Measurements from ENCODE around the gene BAIAP2L2. TPM values are rescaled to one million over a fixed set of nuclear protein-coding genes. Genes with fewer than 3 reads are reported as not detected.

BAIAP2L2 gene
- polyA plus RNA-seq, 2 donors = 2.6 to 34.5 TPM

GRCh38 chr22:38110863-38111852 is 674 bp upstream of the BAIAP2L2 start:
- Histone ChIP-seq H3K4me3 (ENCODE audit: low read depth in 1 of 2, low read length in 2 of 2) (no peak overlapping the region), H3K36me3 (ENCODE audit: control insufficient read depth in 2 of 2, insufficient read depth in 2 of 2, low read length in 1 of 2) (no peaks in the 10 kb centered on the region), H3K27ac (ENCODE audit: low read depth in 2 of 2, low read length in 1 of 2) (peak overlapping the region; percentile 38 to 63), H3K27me3 (ENCODE audit: control insufficient read depth in 1 of 2, insufficient read depth in 2 of 2, low read length in 2 of 2) (no peaks in the 10 kb centered on the region), H3K9me3 (ENCODE audit: control insufficient read depth in 2 of 2, insufficient read depth in 1 of 2, low read depth in 1 of 2, low read length in 1 of 2) (no peaks in the 10 kb centered on the region), H3K4me1 (ENCODE audit: control insufficient read depth in 2 of 2, insufficient read depth in 2 of 2, low read length in 1 of 2) (peaks cover 6 to 10% of the 10 kb centered on the region in 2 donors)
- WGBS, 2 donors = 53 to 61% methylated on average over 30 of the region's 30 CpGs

GRCh38 chr22:38109371-38110001 is 998 bp downstream of the BAIAP2L2 start:
- H3K4me3 ChIP-seq (ENCODE audit: low read depth in 1 of 2, low read length in 2 of 2) = no peak overlapping the region
- WGBS, 2 donors = 89 to 91% methylated on average over 20 to 22 of the region's 22 CpGs
- no peaks in the 10 kb centered on the region for H3K36me3 ChIP-seq (ENCODE audit: control insufficient read depth in 2 of 2, insufficient read depth in 2 of 2, low read length in 1 of 2)
- no peak overlapping the region for H3K27ac ChIP-seq (ENCODE audit: low read depth in 2 of 2, low read length in 1 of 2)
- H3K4me1 ChIP-seq (ENCODE audit: control insufficient read depth in 2 of 2, insufficient read depth in 2 of 2, low read length in 1 of 2) = peaks cover 6 to 10% of the 10 kb centered on the region in 2 donors
- H3K27me3 ChIP-seq (ENCODE audit: control insufficient read depth in 1 of 2, insufficient read depth in 2 of 2, low read length in 2 of 2) = no peaks in the 10 kb centered on the region
- H3K9me3 ChIP-seq (ENCODE audit: control insufficient read depth in 2 of 2, insufficient read depth in 1 of 2, low read depth in 1 of 2, low read length in 1 of 2) = no peaks in the 10 kb centered on the region

GRCh38 chr22:38108561-38109319 is 1.7 kb downstream of the BAIAP2L2 start:
- H3K36me3 ChIP-seq (ENCODE audit: control insufficient read depth in 2 of 2, insufficient read depth in 2 of 2, low read length in 1 of 2) = no peaks in the 10 kb centered on the region
- no peak overlapping the region for H3K27ac ChIP-seq (ENCODE audit: low read depth in 2 of 2, low read length in 1 of 2)
- H3K4me3 ChIP-seq (ENCODE audit: low read depth in 1 of 2, low read length in 2 of 2) = no peak overlapping the region
- H3K4me1 ChIP-seq (ENCODE audit: control insufficient read depth in 2 of 2, insufficient read depth in 2 of 2, low read length in 1 of 2) = peaks cover 6 to 10% of the 10 kb centered on the region in 2 donors
- 77 to 87% methylated on average over 15 of the region's 15 CpGs for WGBS, 2 donors
- no peaks in the 10 kb centered on the region for H3K9me3 ChIP-seq (ENCODE audit: control insufficient read depth in 2 of 2, insufficient read depth in 1 of 2, low read depth in 1 of 2, low read length in 1 of 2)
- no peaks in the 10 kb centered on the region for H3K27me3 ChIP-seq (ENCODE audit: control insufficient read depth in 1 of 2, insufficient read depth in 2 of 2, low read length in 2 of 2)

GRCh38 chr22:38107692-38108515 is 2.6 kb downstream of the BAIAP2L2 start:
- Histone ChIP-seq H3K4me3 (ENCODE audit: low read depth in 1 of 2, low read length in 2 of 2) (no peak overlapping the region), H3K27ac (ENCODE audit: low read depth in 2 of 2, low read length in 1 of 2) (no peak overlapping the region), H3K4me1 (ENCODE audit: control insufficient read depth in 2 of 2, insufficient read depth in 2 of 2, low read length in 1 of 2) (peaks cover 6 to 10% of the 10 kb centered on the region in 2 donors), H3K27me3 (ENCODE audit: control insufficient read depth in 1 of 2, insufficient read depth in 2 of 2, low read length in 2 of 2) (no peaks in the 10 kb centered on the region), H3K36me3 (ENCODE audit: control insufficient read depth in 2 of 2, insufficient read depth in 2 of 2, low read length in 1 of 2) (no peaks in the 10 kb centered on the region), H3K9me3 (ENCODE audit: control insufficient read depth in 2 of 2, insufficient read depth in 1 of 2, low read depth in 1 of 2, low read length in 1 of 2) (no peaks in the 10 kb centered on the region)
- WGBS, 2 donors = 56% methylated on average over 17 of the region's 17 CpGs

- Histone ChIP-seq H3K27me3 (ENCODE audit: control insufficient read depth in 1 of 2, insufficient read depth in 2 of 2, low read length in 2 of 2) (no peaks in the 10 kb centered on the region), H3K4me3 (ENCODE audit: low read depth in 1 of 2, low read length in 2 of 2) (no peak overlapping the region), H3K9me3 (ENCODE audit: control insufficient read depth in 2 of 2, insufficient read depth in 1 of 2, low read depth in 1 of 2, low read length in 1 of 2) (no peaks in the 10 kb centered on the region), H3K27ac (ENCODE audit: low read depth in 2 of 2, low read length in 1 of 2) (no peak overlapping the region), H3K4me1 (ENCODE audit: control insufficient read depth in 2 of 2, insufficient read depth in 2 of 2, low read length in 1 of 2) (peaks cover 6 to 10% of the 10 kb centered on the region in 2 donors), H3K36me3 (ENCODE audit: control insufficient read depth in 2 of 2, insufficient read depth in 2 of 2, low read length in 1 of 2) (no peaks in the 10 kb centered on the region)
- WGBS, 2 donors = 75 to 78% methylated on average over 17 of the region's 17 CpGs
Observed at GRCh38 chr22:38106814-38107578, 3.5 kb downstream of the BAIAP2L2 start.

GRCh38 chr22:38104084-38104483 is 6.4 kb downstream of the BAIAP2L2 start:
- Histone ChIP-seq H3K4me3 (ENCODE audit: low read depth in 1 of 2, low read length in 2 of 2) (no peak overlapping the region), H3K9me3 (ENCODE audit: control insufficient read depth in 2 of 2, insufficient read depth in 1 of 2, low read depth in 1 of 2, low read length in 1 of 2) (no peaks in the 10 kb centered on the region), H3K4me1 (ENCODE audit: control insufficient read depth in 2 of 2, insufficient read depth in 2 of 2, low read length in 1 of 2) (no peaks in the 10 kb centered on the region), H3K27me3 (ENCODE audit: control insufficient read depth in 1 of 2, insufficient read depth in 2 of 2, low read length in 2 of 2) (no peaks in the 10 kb centered on the region), H3K36me3 (ENCODE audit: control insufficient read depth in 2 of 2, insufficient read depth in 2 of 2, low read length in 1 of 2) (no peaks in the 10 kb centered on the region), H3K27ac (ENCODE audit: low read depth in 2 of 2, low read length in 1 of 2) (no peak overlapping the region)
- 78 to 82% methylated on average over 6 of the region's 6 CpGs for WGBS, 2 donors

GRCh38 chr22:38103641-38104040 is 6.8 kb downstream of the BAIAP2L2 start:
- Histone ChIP-seq H3K4me1 (ENCODE audit: control insufficient read depth in 2 of 2, insufficient read depth in 2 of 2, low read length in 1 of 2) (no peaks in the 10 kb centered on the region), H3K4me3 (ENCODE audit: low read depth in 1 of 2, low read length in 2 of 2) (no peak overlapping the region), H3K9me3 (ENCODE audit: control insufficient read depth in 2 of 2, insufficient read depth in 1 of 2, low read depth in 1 of 2, low read length in 1 of 2) (no peaks in the 10 kb centered on the region), H3K27me3 (ENCODE audit: control insufficient read depth in 1 of 2, insufficient read depth in 2 of 2, low read length in 2 of 2) (no peaks in the 10 kb centered on the region), H3K27ac (ENCODE audit: low read depth in 2 of 2, low read length in 1 of 2) (no peak overlapping the region), H3K36me3 (ENCODE audit: control insufficient read depth in 2 of 2, insufficient read depth in 2 of 2, low read length in 1 of 2) (no peaks in the 10 kb centered on the region)
- WGBS, 2 donors = 72 to 76% methylated on average over 8 of the region's 8 CpGs

- Histone ChIP-seq H3K27me3 (ENCODE audit: control insufficient read depth in 1 of 2, insufficient read depth in 2 of 2, low read length in 2 of 2) (no peaks in the 10 kb centered on the region), H3K9me3 (ENCODE audit: control insufficient read depth in 2 of 2, insufficient read depth in 1 of 2, low read depth in 1 of 2, low read length in 1 of 2) (no peaks in the 10 kb centered on the region), H3K36me3 (ENCODE audit: control insufficient read depth in 2 of 2, insufficient read depth in 2 of 2, low read length in 1 of 2) (no peaks in the 10 kb centered on the region), H3K27ac (ENCODE audit: low read depth in 2 of 2, low read length in 1 of 2) (no peak overlapping the region), H3K4me3 (ENCODE audit: low read depth in 1 of 2, low read length in 2 of 2) (no peak overlapping the region), H3K4me1 (ENCODE audit: control insufficient read depth in 2 of 2, insufficient read depth in 2 of 2, low read length in 1 of 2) (no peaks in the 10 kb centered on the region)
- WGBS, 2 donors = 66 to 68% methylated on average over 9 of the region's 9 CpGs
Observed at GRCh38 chr22:38098410-38099249, 11.9 kb downstream of the BAIAP2L2 start.
